ENCODE results near the gene CCDC121.

GRCh38 chr2:27664622-27665363, 36.0 kb upstream of the CCDC121 start:
- TF ChIP-seq, protein P1, sequence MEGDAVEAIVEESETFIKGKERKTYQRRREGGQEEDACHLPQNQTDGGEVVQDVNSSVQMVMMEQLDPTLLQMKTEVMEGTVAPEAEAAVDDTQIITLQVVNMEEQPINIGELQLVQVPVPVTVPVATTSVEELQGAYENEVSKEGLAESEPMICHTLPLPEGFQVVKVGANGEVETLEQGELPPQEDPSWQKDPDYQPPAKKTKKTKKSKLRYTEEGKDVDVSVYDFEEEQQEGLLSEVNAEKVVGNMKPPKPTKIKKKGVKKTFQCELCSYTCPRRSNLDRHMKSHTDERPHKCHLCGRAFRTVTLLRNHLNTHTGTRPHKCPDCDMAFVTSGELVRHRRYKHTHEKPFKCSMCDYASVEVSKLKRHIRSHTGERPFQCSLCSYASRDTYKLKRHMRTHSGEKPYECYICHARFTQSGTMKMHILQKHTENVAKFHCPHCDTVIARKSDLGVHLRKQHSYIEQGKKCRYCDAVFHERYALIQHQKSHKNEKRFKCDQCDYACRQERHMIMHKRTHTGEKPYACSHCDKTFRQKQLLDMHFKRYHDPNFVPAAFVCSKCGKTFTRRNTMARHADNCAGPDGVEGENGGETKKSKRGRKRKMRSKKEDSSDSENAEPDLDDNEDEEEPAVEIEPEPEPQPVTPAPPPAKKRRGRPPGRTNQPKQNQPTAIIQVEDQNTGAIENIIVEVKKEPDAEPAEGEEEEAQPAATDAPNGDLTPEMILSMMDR (IDR thresholded peaks at IDR 0.05; ENCODE audit: poor library complexity): no peak
- TF ChIP-seq EZH2 (IDR thresholded peaks at IDR 0.05; ENCODE audit: borderline replicate concordance): no peak

Measured in hepatocyte (in vitro differentiated cells).